Neuronal stem cell (in vitro differentiated cells): Measurements from ENCODE around the gene NFYA. TPM values are rescaled to one million over a fixed set of nuclear protein-coding genes. Genes with fewer than 3 reads are reported as not detected.
A peak's percentile ranks its signal among the peaks of the same experiment; 100 is the strongest.

Source experiments
- DNase-seq: peaks from one replicate; pipeline ENCODE4 v3.0.0-alpha.2; 2013; ENCODE audit warnings: low spot score
- H2AFZ ChIP-seq: one replicate; pipeline ENCODE4 v1.6.1; 2013; ENCODE audit warnings: mild to moderate bottlenecking, low read length, inconsistent platforms
- H2AK5ac ChIP-seq: 2 replicates; pipeline ENCODE4 v1.6.1; 2013; ENCODE audit warnings: low read depth, mild to moderate bottlenecking, inconsistent platforms, low read length, moderate library complexity, mixed read lengths
- H2BK120ac ChIP-seq: 2 replicates; pipeline ENCODE4 v1.6.1; 2013; ENCODE audit warnings: low read depth, mild to moderate bottlenecking, inconsistent platforms, low read length, moderate library complexity, mixed read lengths
- H2BK12ac ChIP-seq: one replicate; pipeline ENCODE4 v1.6.1; 2013; ENCODE audit warnings: low read length, inconsistent platforms
- H2BK15ac ChIP-seq: 2 replicates; pipeline ENCODE4 v1.6.1; 2013; ENCODE audit warnings: mild to moderate bottlenecking, low read length, inconsistent platforms, mixed read lengths
- H2BK5ac ChIP-seq: one replicate; pipeline ENCODE4 v1.6.1; 2013; ENCODE audit warnings: inconsistent platforms, mild to moderate bottlenecking, low read length, moderate library complexity
- H3K14ac ChIP-seq: one replicate; pipeline ENCODE4 v1.6.1; 2013; ENCODE audit warnings: low read length, inconsistent platforms
- H3K18ac ChIP-seq: 2 replicates; pipeline ENCODE4 v1.6.1; 2013; ENCODE audit warnings: low read length, inconsistent platforms
- H3K23ac ChIP-seq: 2 replicates; pipeline ENCODE4 v1.6.1; 2013; ENCODE audit warnings: low read depth, mild to moderate bottlenecking, mixed read lengths, low read length, inconsistent platforms; ENCODE audit not compliant: poor library complexity
- H3K27ac ChIP-seq: replicated peaks from 3 replicates; pipeline ENCODE4 v1.5.1; 2013; ENCODE audit warnings: low read length, inconsistent platforms
- H3K27me3 ChIP-seq, 3 experiments: 2 replicates each; pipeline ENCODE4 v1.6.1; 2013; ENCODE audit warnings: low read length in 3 of 3, mild to moderate bottlenecking in 2 of 3, inconsistent platforms in 1 of 3, low read depth in 1 of 3, mixed read lengths in 1 of 3, moderate library complexity in 1 of 3; ENCODE audit not compliant: control insufficient read depth in 3 of 3, insufficient read depth in 3 of 3
- H3K36me3 ChIP-seq, 2 donors: replicated peaks in 1 of 2; 2 replicates each; pipeline ENCODE4 v1.6.1; 2013; ENCODE audit warnings: low read length in 2 of 2; ENCODE audit not compliant: control insufficient read depth in 2 of 2, insufficient read depth in 2 of 2
- H3K4ac ChIP-seq: 2 replicates; pipeline ENCODE4 v1.6.1; 2013; ENCODE audit warnings: inconsistent platforms, mild to moderate bottlenecking, low read length, moderate library complexity
- H3K4me1 ChIP-seq, 2 donors: 1 replicate in 1 of 2; 2 replicates in 1 of 2; pipeline ENCODE4 v1.6.1; 2013; ENCODE audit warnings: low read length in 2 of 2, low read depth in 1 of 2; ENCODE audit not compliant: control insufficient read depth in 2 of 2, insufficient read depth in 1 of 2
- H3K4me2 ChIP-seq: one replicate; pipeline ENCODE4 v1.6.1; 2013; ENCODE audit warnings: mild to moderate bottlenecking, low read length, inconsistent platforms; ENCODE audit not compliant: insufficient read depth, poor library complexity, severe bottlenecking
- H3K4me3 ChIP-seq, 2 donors: 2 replicates each; pipeline ENCODE4 v1.5.1; 2013; ENCODE audit warnings: low read length in 2 of 2, mild to moderate bottlenecking in 2 of 2, inconsistent platforms in 1 of 2, moderate library complexity in 1 of 2
- H3K79me1 ChIP-seq: one replicate; pipeline ENCODE4 v1.6.1; 2013; ENCODE audit warnings: low read depth, mild to moderate bottlenecking, inconsistent platforms, low read length, moderate library complexity
- H3K9ac ChIP-seq: one replicate; pipeline ENCODE4 v1.6.1; 2013; ENCODE audit warnings: mild to moderate bottlenecking, low read depth, low read length, inconsistent platforms; ENCODE audit not compliant: poor library complexity
- H3K9me3 ChIP-seq, 2 donors: replicated peaks in 1 of 2; 2 replicates each; pipeline versions ENCODE3 to v1.6.1; 2013; ENCODE audit warnings: low read length in 2 of 2, mild to moderate bottlenecking in 2 of 2, inconsistent platforms in 1 of 2, low read depth in 1 of 2, mixed read lengths in 1 of 2, moderate library complexity in 1 of 2; ENCODE audit not compliant: control insufficient read depth in 2 of 2, insufficient read depth in 1 of 2
- H4K8ac ChIP-seq: one replicate; pipeline ENCODE4 v1.6.1; 2013; ENCODE audit warnings: low read depth, mild to moderate bottlenecking, inconsistent platforms, low read length, moderate library complexity
- H4K91ac ChIP-seq: one replicate; pipeline ENCODE4 v1.6.1; 2013; ENCODE audit warnings: low read length, low read depth, mild to moderate bottlenecking, inconsistent platforms; ENCODE audit not compliant: poor library complexity
- WGBS, 2 donors: extraction: QIAGEN DNeasy Blood & Tissue Kit; methylation state at CpG; one replicate each; pipeline ENCODE4 v1.1.7; 2013; ENCODE audit warnings: missing lambda C conversion rate in 2 of 2, mixed read lengths in 1 of 2; ENCODE audit not compliant: insufficient read length in 2 of 2, insufficient replicate concordance in 1 of 2; ENCODE audit errors: extremely low coverage in 2 of 2; 5-methylcytosine and 5-hydroxymethylcytosine counted together
- polyA plus RNA-seq, 2 experiments: library from polyadenylated mRNA; stranded (reverse); fragments of 200-250 nt; gene quantifications; one replicate each; pipeline ENCODE4 v1.2.3, GENCODE V29; 2013

The NFYA gene
- polyA plus RNA-seq (2013, experiment 1 of 2), result 25.3 TPM
- 25.5 TPM for polyA plus RNA-seq (2013, experiment 2 of 2)

GRCh38 chr6:41072836-41073202, at the start of gene NFYA:
Gene NFYA (plus strand): TSS chr6:41072974. CDS start chr6:41079090, 6,116 bp downstream.
- H2BK120ac ChIP-seq, result no peak within 1 kb of the TSS
- peak within 1 kb of the TSS; percentile 95 for H3K4me2 ChIP-seq
- peak within 1 kb of the TSS; percentile 58 for H3K4ac ChIP-seq
- H3K4me1 ChIP-seq, result peaks cover 6 to 9% of the 10 kb centered on the region in 2 donors
- peaks cover 3% of the 10 kb centered on the region for H3K79me1 ChIP-seq
- no peaks in the 10 kb centered on the region for H3K27me3 ChIP-seq
- H3K4me3 ChIP-seq, result peak within 1 kb of the TSS; percentile 83 to 91
- H3K14ac ChIP-seq, result peak within 1 kb of the TSS; percentile 79
- H2BK15ac ChIP-seq, result no peak within 1 kb of the TSS
- peak within 1 kb of the TSS; percentile 87 for H3K23ac ChIP-seq
- peak within 1 kb of the TSS; percentile 94 for H3K9ac ChIP-seq
- H4K91ac ChIP-seq, result no peak within 1 kb of the TSS
- no peak for DNase-seq
- H4K8ac ChIP-seq, result peak within 1 kb of the TSS; percentile 19
- H2AFZ ChIP-seq, result peak within 1 kb of the TSS; percentile 89
- H2AK5ac ChIP-seq, result peak within 1 kb of the TSS; percentile 97
- H3K36me3 ChIP-seq, result peaks cover 2 to 29% of the 10 kb centered on the region in 2 donors
- H2BK12ac ChIP-seq, result peak within 1 kb of the TSS; percentile 49
- H3K18ac ChIP-seq, result peak within 1 kb of the TSS; percentile 98
- peak within 1 kb of the TSS; percentile 99 for H2BK5ac ChIP-seq
- no peaks in the 10 kb centered on the region for H3K9me3 ChIP-seq
- no CpG with 5 or more reads among the region's 37 CpGs for WGBS, 2 donors
- H3K27ac ChIP-seq, result peak within 1 kb of the TSS; percentile 99

GRCh38 chr6:41023114-41023513, 49.7 kb upstream of the NFYA start:
- Histone ChIP-seq H2BK12ac (no peak overlapping the region), H2BK5ac (no peak overlapping the region), H2AFZ (no peak overlapping the region), H3K4me2 (no peak overlapping the region), H3K23ac (no peak overlapping the region), H4K8ac (no peak overlapping the region), H3K14ac (no peak overlapping the region), H2BK120ac (no peak overlapping the region), H3K36me3 (no peaks in the 10 kb centered on the region), H2BK15ac (no peak overlapping the region), H3K18ac (no peak overlapping the region), H3K27ac (no peak overlapping the region), H3K9me3 (no peaks in the 10 kb centered on the region), H3K9ac (no peak overlapping the region), H2AK5ac (no peak overlapping the region), H3K4me1 (peaks cover 7 to 8% of the 10 kb centered on the region in 2 donors), H3K4ac (no peak overlapping the region), H3K27me3 (no peaks in the 10 kb centered on the region), H3K4me3 (no peak overlapping the region), H3K79me1 (no peaks in the 10 kb centered on the region), H4K91ac (no peak overlapping the region)
- WGBS, 2 donors, result no CpG with 5 or more reads among the region's 3 CpGs
- no peak for DNase-seq

GRCh38 chr6:41025966-41026530, 46.7 kb upstream of the NFYA start:
- H3K4me1 ChIP-seq, result peaks cover 11 to 15% of the 10 kb centered on the region in 2 donors
- no peaks in the 10 kb centered on the region for H3K79me1 ChIP-seq
- H3K4me2 ChIP-seq, result no peak overlapping the region
- no peak overlapping the region for H2BK15ac ChIP-seq
- H3K36me3 ChIP-seq, result no peaks in the 10 kb centered on the region
- H3K4me3 ChIP-seq, result no peak overlapping the region
- H3K9ac ChIP-seq, result no peak overlapping the region
- no peak overlapping the region for H3K18ac ChIP-seq
- no peak overlapping the region for H3K23ac ChIP-seq
- H3K9me3 ChIP-seq, result no peaks in the 10 kb centered on the region
- no peak for DNase-seq
- H2BK5ac ChIP-seq, result no peak overlapping the region
- no peak overlapping the region for H4K8ac ChIP-seq
- no peak overlapping the region for H4K91ac ChIP-seq
- no CpG with 5 or more reads among the region's 3 CpGs for WGBS, 2 donors
- no peak overlapping the region for H3K27ac ChIP-seq
- H2AK5ac ChIP-seq, result no peak overlapping the region
- H3K4ac ChIP-seq, result no peak overlapping the region
- no peaks in the 10 kb centered on the region for H3K27me3 ChIP-seq
- H2BK12ac ChIP-seq, result no peak overlapping the region
- no peak overlapping the region for H2BK120ac ChIP-seq
- no peak overlapping the region for H2AFZ ChIP-seq
- H3K14ac ChIP-seq, result no peak overlapping the region

- Histone ChIP-seq H3K4ac (no peak overlapping the region), H2AFZ (peak overlapping the region; percentile 89), H3K18ac (peak overlapping the region; percentile 8), H3K9me3 (no peaks in the 10 kb centered on the region), H2BK12ac (no peak overlapping the region), H4K91ac (no peak overlapping the region), H2BK120ac (no peak overlapping the region), H3K4me2 (peak overlapping the region; percentile 79), H3K79me1 (no peaks in the 10 kb centered on the region), H3K9ac (no peak overlapping the region), H3K14ac (no peak overlapping the region), H3K23ac (no peak overlapping the region), H2AK5ac (no peak overlapping the region), H3K27ac (no peak overlapping the region), H3K4me3 (peak overlapping the region; percentile 50 to 71), H3K27me3 (no peaks in the 10 kb centered on the region), H3K4me1 (peaks cover 11 to 15% of the 10 kb centered on the region in 2 donors), H3K36me3 (no peaks in the 10 kb centered on the region), H2BK5ac (no peak overlapping the region), H2BK15ac (no peak overlapping the region), H4K8ac (no peak overlapping the region)
- no CpG with 5 or more reads among the region's 4 CpGs for WGBS, 2 donors
- DNase-seq, result no peak
Measured at GRCh38 chr6:41027241-41027640, 45.5 kb upstream of the NFYA start.
